Activated CD4-positive, alpha-beta T cell treated with anti-CD3 and anti-CD28 coated beads, Interleukin-2, amount 10 ng/mL, durations not matched to agents 7 days and 5 days (primary cell): ENCODE data around the gene HAUS6. TPM values are rescaled to one million over a fixed set of nuclear protein-coding genes. Genes with fewer than 3 reads are reported as not detected.

Source experiments
- CTCF ChIA-PET: fragments of 350-600 bp; sonication (Branson Sonifier 250); formaldehyde crosslinking; loops from one replicate; lab custom pipeline; 2021; ENCODE audit warnings: antibody characterized with exemption; lab: Charles Lee
- POLR2A ChIA-PET: fragments of 350-600 bp; sonication (Branson Sonifier 250); formaldehyde crosslinking; loops from one replicate; lab custom pipeline; 2021; ENCODE audit warnings: antibody characterized with exemption; lab: Charles Lee
- DNase-seq: peaks from one replicate; pipeline ENCODE4 v3.0.0-alpha.2; 2020
- H3K27ac Mint-ChIP-seq: one replicate; pipeline ENCODE4 v1.8.0; 2021; ENCODE audit warnings: mild to moderate bottlenecking, moderate library complexity, mixed read lengths
- H3K27me3 Mint-ChIP-seq: one replicate; pipeline ENCODE4 v1.8.0; 2021; ENCODE audit warnings: mixed read lengths
- H3K36me3 Mint-ChIP-seq: one replicate; pipeline ENCODE4 v1.8.0; 2021; ENCODE audit warnings: low read depth, mixed read lengths
- H3K4me1 Mint-ChIP-seq: one replicate; pipeline ENCODE4 v1.8.0; 2021; ENCODE audit warnings: mixed read lengths
- H3K4me3 Mint-ChIP-seq: one replicate; pipeline ENCODE4 v1.8.0; 2021; ENCODE audit warnings: mild to moderate bottlenecking, moderate library complexity, mixed read lengths
- H3K9me3 Mint-ChIP-seq: one replicate; pipeline ENCODE4 v1.8.0; 2021; ENCODE audit warnings: mixed read lengths
- total RNA-seq, 2 experiments: library from RNA; stranded (reverse); gene quantifications; one replicate each; pipeline ENCODE4 v1.2.3, GENCODE V29; 2021

Gene HAUS6
- total RNA-seq, 2 experiments from 2014 or later, result 25.0 to 26.2 TPM

GRCh38 chr9:19050637-19051591, 51.8 kb downstream of the HAUS6 start:
- Mint-ChIP-seq H3K9me3 (no peaks in the 10 kb centered on the region), H3K36me3 (peaks cover 26% of the 10 kb centered on the region), H3K27ac (peak overlapping the region; percentile 99), H3K4me3 (peak overlapping the region; percentile 96), H3K4me1 (peaks cover 33% of the 10 kb centered on the region), H3K27me3 (no peaks in the 10 kb centered on the region)
- ChIA-PET POLR2A (interaction anchor here (1.2 to 2.0 kb wide), 2 partner anchors 120 to 133 kb away, joined by 3 to 4 read pairs; no protein-coding TSS in a partner anchor), CTCF (interaction anchor here (0.8 to 2.5 kb wide), 4 partner anchors 62 to 414 kb away, joined by 3 to 14 read pairs (median 4); no protein-coding TSS in a partner anchor)
- no peak for DNase-seq

DNA sequence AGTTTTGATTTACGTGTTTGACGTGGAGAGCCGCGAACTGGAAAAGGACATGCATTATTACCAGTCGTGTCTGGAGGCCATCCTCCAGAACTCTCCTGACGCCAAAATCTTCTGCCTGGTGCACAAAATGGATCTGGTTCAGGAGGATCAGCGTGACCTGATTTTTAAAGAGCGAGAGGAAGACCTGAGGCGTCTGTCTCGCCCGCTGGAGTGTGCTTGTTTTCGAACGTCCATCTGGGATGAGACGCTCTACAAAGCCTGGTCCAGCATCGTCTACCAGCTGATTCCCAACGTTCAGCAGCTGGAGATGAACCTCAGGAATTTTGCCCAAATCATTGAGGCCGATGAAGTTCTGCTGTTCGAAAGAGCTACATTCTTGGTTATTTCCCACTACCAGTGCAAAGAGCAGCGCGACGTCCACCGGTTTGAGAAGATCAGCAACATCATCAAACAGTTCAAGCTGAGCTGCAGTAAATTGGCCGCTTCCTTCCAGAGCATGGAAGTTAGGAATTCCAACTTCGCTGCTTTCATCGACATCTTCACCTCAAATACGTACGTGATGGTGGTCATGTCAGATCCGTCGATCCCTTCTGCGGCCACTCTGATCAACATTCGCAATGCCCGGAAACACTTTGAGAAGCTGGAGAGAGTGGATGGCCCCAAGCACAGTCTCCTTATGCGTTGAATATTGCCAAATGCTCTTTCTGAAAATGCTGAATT, 52.6 kb downstream of the HAUS6 start:
- H3K36me3 Mint-ChIP-seq, result peaks cover 22% of the 10 kb centered on the region
- DNase-seq, result peak; percentile 22
- H3K4me3 Mint-ChIP-seq, result peak overlapping the region; percentile 96
- CTCF ChIA-PET, result interaction anchor here (0.7 to 2.5 kb wide), 4 partner anchors 11 to 407 kb away, joined by 3 to 14 read pairs (median 3); no protein-coding TSS in a partner anchor
- POLR2A ChIA-PET, result interaction anchor here (1.2 kb wide), 1 partner anchor 134 kb away, joined by 3 read pairs; no protein-coding TSS in a partner anchor
- H3K27me3 Mint-ChIP-seq, result no peaks in the 10 kb centered on the region
- no peaks in the 10 kb centered on the region for H3K9me3 Mint-ChIP-seq
- peaks cover 33% of the 10 kb centered on the region for H3K4me1 Mint-ChIP-seq
- peak overlapping the region; percentile 99 for H3K27ac Mint-ChIP-seq

DNA sequence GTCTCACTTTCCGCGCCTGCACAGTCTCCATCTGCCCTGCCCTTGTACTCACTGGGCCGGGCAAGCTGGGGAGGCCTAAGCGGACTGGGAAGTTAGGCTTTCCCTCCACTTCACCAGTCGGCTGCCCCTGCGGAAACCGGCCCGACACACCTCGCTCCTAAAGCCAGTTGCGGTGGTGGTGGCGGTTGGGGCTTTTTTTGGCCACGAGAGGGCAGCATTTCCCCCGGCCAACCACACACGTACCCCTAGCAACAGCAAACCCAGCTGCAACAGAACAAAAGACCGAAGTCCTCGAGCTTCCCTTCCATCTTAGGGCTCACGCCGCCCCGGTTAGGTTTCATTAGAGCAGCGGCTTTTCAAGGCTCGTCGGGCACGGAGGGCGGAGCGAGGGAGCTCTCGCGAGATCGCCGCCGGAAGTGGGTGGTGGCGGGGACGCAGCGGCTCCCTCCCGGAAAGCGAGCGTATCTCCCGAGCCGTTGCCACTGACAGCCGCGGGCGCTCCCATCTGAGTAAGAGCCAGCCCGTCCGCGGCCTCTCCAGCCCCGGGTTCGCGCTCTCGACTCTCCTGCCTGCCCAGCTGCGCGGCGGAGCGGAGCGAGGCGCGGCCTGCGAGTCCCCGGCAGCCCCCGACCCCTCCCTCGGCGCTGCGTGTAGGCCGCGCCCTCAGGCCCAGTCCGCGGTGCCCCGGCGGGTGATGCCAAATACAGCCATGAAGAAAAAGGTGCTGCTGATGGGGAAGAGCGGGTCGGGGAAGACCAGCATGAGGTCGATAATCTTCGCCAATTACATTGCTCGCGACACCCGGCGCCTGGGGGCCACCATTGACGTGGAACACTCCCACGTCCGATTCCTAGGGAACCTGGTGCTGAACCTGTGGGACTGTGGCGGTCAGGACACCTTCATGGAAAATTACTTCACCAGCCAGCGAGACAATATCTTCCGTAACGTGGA, 53.5 kb downstream of the HAUS6 start, which contains the start of gene RRAGA:
TSS of gene RRAGA (plus strand) at position 462 of the 951 bp plus-strand sequence. CDS start at position 695, 233 bp downstream.
- Mint-ChIP-seq H3K9me3 (no peaks in the 10 kb centered on the region), H3K4me3 (peak within 1 kb of the TSS; percentile 96), H3K27ac (peak within 1 kb of the TSS; percentile 99), H3K4me1 (peaks cover 33% of the 10 kb centered on the region), H3K36me3 (peaks cover 20% of the 10 kb centered on the region), H3K27me3 (no peaks in the 10 kb centered on the region)
- POLR2A ChIA-PET, result interaction anchor here (0.5 to 1.2 kb wide), 2 partner anchors 135 to 212 kb away, joined by 3 to 4 read pairs; no protein-coding TSS in a partner anchor
- DNase-seq, result peak; percentile 94
- CTCF ChIA-PET, result interaction anchor here (0.7 to 2.5 kb wide), 9 partner anchors 10 to 415 kb away, joined by 3 to 14 read pairs (median 3); partner anchors contain the start of gene DENND4C

GRCh38 chr9:19036611-19037010, 66.1 kb downstream of the HAUS6 start:
- Mint-ChIP-seq H3K4me1 (no peaks in the 10 kb centered on the region), H3K9me3 (no peaks in the 10 kb centered on the region), H3K27ac (no peak overlapping the region), H3K4me3 (no peak overlapping the region), H3K27me3 (no peaks in the 10 kb centered on the region), H3K36me3 (no peaks in the 10 kb centered on the region)
- ChIA-PET CTCF (interaction anchor here (0.6 to 1.1 kb wide), 2 partner anchors 144 to 211 kb away, joined by 3 read pairs; no protein-coding TSS in a partner anchor), POLR2A (no interaction called here)
- DNase-seq, result no peak

GRCh38 chr9:19033015-19033414, 69.7 kb downstream of the HAUS6 start, which contains the start of gene SAXO1:
Gene SAXO1, minus strand, starts transcription at chr9:19033209. Its CDS starts 301 bp downstream, at chr9:19032908.
- Mint-ChIP-seq H3K9me3 (no peaks in the 10 kb centered on the region), H3K4me3 (no peak within 1 kb of the TSS), H3K27ac (no peak within 1 kb of the TSS), H3K27me3 (peaks cover 6% of the 10 kb centered on the region), H3K4me1 (peaks cover 3% of the 10 kb centered on the region), H3K36me3 (no peaks in the 10 kb centered on the region)
- ChIA-PET CTCF (no interaction called here), POLR2A (no interaction called here)
- DNase-seq, result no peak

DNA sequence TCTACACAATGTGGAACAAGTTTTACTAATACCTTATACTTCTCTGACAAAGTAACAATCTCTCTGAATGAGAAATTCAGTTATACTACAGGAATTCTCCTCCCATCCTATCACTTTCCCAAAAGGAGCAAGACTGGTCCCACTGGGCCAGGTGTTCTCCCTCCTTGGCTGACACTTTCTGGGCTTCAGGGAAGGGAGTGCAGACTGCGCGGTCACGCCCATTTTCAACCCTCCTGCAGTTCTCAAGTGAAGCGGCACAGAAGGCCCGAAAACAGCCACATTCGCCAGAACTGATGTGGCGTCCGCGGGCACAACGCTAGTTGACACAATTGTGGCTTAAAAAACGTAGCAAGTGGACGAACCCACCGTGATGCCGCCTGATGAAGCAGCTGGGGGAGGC, 70.3 kb downstream of the HAUS6 start:
- POLR2A ChIA-PET, result no interaction called here
- Mint-ChIP-seq H3K27ac (no peak overlapping the region), H3K27me3 (peaks cover 6% of the 10 kb centered on the region), H3K4me3 (no peak overlapping the region), H3K9me3 (no peaks in the 10 kb centered on the region), H3K4me1 (peaks cover 3% of the 10 kb centered on the region), H3K36me3 (no peaks in the 10 kb centered on the region)
- no peak for DNase-seq
- CTCF ChIA-PET, result no interaction called here

DNA sequence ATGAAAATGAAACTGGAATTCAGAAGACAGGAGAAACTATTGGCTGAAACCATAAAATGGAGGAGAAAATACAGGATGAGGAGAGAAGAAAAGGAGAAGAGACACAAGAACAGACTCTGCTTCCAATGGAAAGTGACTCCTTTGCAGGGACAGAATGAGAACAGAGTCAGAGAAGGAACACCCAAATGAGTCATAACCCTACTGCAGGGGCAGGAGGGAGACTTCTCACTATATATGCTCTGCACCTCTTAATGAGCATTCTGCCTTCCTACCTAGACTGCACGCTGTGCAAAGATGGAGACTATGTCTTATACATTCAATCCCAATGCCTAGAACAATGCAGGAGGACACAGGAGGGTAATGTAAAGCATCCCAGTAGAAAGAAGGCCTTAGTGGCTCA, 71.8 kb downstream of the HAUS6 start:
- POLR2A ChIA-PET, result no interaction called here
- no peak for DNase-seq
- Mint-ChIP-seq H3K9me3 (no peaks in the 10 kb centered on the region), H3K36me3 (no peaks in the 10 kb centered on the region), H3K4me1 (peaks cover 8% of the 10 kb centered on the region), H3K27me3 (peaks cover 6% of the 10 kb centered on the region), H3K27ac (no peak overlapping the region), H3K4me3 (no peak overlapping the region)
- CTCF ChIA-PET, result no interaction called here

- POLR2A ChIA-PET, result no interaction called here
- H3K27me3 Mint-ChIP-seq, result peaks cover 14% of the 10 kb centered on the region
- no peaks in the 10 kb centered on the region for H3K9me3 Mint-ChIP-seq
- H3K4me1 Mint-ChIP-seq, result peaks cover 8% of the 10 kb centered on the region
- no peak overlapping the region for H3K27ac Mint-ChIP-seq
- no peak overlapping the region for H3K4me3 Mint-ChIP-seq
- CTCF ChIA-PET, result interaction anchor here (0.6 to 1.5 kb wide), 5 partner anchors 11 to 516 kb away, joined by 4 to 6 read pairs (median 5); partner anchors contain the start of gene RRAGA
- no peaks in the 10 kb centered on the region for H3K36me3 Mint-ChIP-seq
- peak; percentile 53 for DNase-seq
These were observed 73.8 kb downstream of the HAUS6 start for GRCh38 chr9:19028835-19029451.

- Mint-ChIP-seq H3K4me1 (peaks cover 8% of the 10 kb centered on the region), H3K4me3 (no peak overlapping the region), H3K27me3 (peaks cover 18% of the 10 kb centered on the region), H3K27ac (no peak overlapping the region), H3K36me3 (no peaks in the 10 kb centered on the region), H3K9me3 (no peaks in the 10 kb centered on the region)
- POLR2A ChIA-PET, result no interaction called here
- DNase-seq, result no peak
- CTCF ChIA-PET, result interaction anchor here (0.5 to 1.5 kb wide), 4 partner anchors 10 to 102 kb away, joined by 3 to 5 read pairs (median 4); partner anchors contain the start of gene RRAGA
These were observed 74.9 kb downstream of the HAUS6 start for GRCh38 chr9:19027825-19028224.

DNA sequence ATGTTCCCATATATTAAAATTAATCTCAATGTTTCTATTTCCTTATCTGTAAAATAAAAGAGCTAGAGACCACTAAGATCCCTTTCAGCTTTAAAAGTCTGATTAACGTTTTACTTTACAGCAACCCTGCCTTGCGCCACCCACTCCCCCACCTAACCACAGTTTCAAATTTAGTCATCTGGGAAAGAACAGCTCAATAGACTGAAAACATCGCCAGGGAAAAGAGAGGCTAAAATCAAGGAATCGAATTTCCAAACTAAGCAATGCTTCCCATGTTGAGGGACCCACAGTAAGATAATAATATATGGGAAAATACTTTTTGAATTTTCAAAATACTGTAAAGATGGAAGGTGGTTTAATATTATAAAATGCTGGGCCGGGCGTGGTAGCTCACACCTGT, 76.3 kb downstream of the HAUS6 start:
- Mint-ChIP-seq H3K36me3 (no peaks in the 10 kb centered on the region), H3K4me1 (peaks cover 8% of the 10 kb centered on the region), H3K9me3 (no peaks in the 10 kb centered on the region), H3K4me3 (no peak overlapping the region), H3K27ac (no peak overlapping the region), H3K27me3 (peaks cover 22% of the 10 kb centered on the region)
- ChIA-PET CTCF (interaction anchor here (0.7 to 1.1 kb wide), 2 partner anchors 8 to 582 kb away, joined by 3 read pairs; no protein-coding TSS in a partner anchor), POLR2A (no interaction called here)
- DNase-seq, result no peak

DNA sequence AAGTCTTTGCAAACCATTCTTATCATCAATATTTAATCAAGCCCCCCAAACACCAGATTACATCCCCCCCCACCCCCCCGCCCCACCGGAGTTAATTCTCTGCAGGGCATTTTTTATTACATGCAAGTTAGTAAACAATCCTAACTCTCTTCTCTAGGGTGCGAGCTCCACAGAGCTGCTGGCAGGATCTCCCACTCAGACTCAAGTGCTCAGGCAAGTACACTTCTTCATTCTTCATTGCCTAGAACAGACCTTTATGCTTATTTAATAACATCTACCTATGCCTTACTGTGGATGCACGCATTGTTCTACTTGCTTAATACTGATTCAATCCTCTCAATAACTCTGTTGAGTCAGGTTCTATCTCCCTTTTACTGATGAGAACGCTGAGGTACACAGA, 79.6 kb downstream of the HAUS6 start:
- no peak overlapping the region for H3K27ac Mint-ChIP-seq
- no peak for DNase-seq
- ChIA-PET CTCF (no interaction called here), POLR2A (no interaction called here)
- H3K4me3 Mint-ChIP-seq, result no peak overlapping the region
- no peaks in the 10 kb centered on the region for H3K36me3 Mint-ChIP-seq
- peaks cover 18% of the 10 kb centered on the region for H3K27me3 Mint-ChIP-seq
- no peaks in the 10 kb centered on the region for H3K9me3 Mint-ChIP-seq
- peaks cover 5% of the 10 kb centered on the region for H3K4me1 Mint-ChIP-seq
